H1 (cell line): Measurements from ENCODE around the gene GRIP2. TPM values are rescaled to one million over a fixed set of nuclear protein-coding genes. Genes with fewer than 3 reads are reported as not detected.

Experiments
- CEBPB ChIP-seq: IDR thresholded peaks from 2 replicates; pipeline ENCODE4 v1.6.1; 2012; ENCODE audit warnings: low read depth, low read length
- CHD7 ChIP-seq: fragments of 300-600 bp; sonication (generic); IDR thresholded peaks from 2 replicates; pipeline ENCODE4 v1.7.1; 2012; ENCODE audit warnings: low read length, moderate library complexity, mild to moderate bottlenecking, inconsistent platforms; ENCODE audit not compliant: insufficient replicate concordance
- EGR1 ChIP-seq: IDR thresholded peaks from 2 replicates; pipeline ENCODE4 v1.6.1; 2011; ENCODE audit warnings: low read depth, low read length, borderline replicate concordance
- EP300 ChIP-seq, 2 experiments: IDR thresholded peaks; 1 replicate in 1 of 2; 2 replicates in 1 of 2; pipeline ENCODE4 v1.6.1; 2011 to 2012; ENCODE audit warnings: low read depth in 2 of 2, low read length in 2 of 2, mild to moderate bottlenecking in 2 of 2, borderline replicate concordance in 1 of 2, inconsistent platforms in 1 of 2, moderate library complexity in 1 of 2
- EZH2 ChIP-seq: fragments of 200-600 bp; sonication (generic); IDR thresholded peaks from 2 replicates; pipeline ENCODE4 v1.7.1; 2012; ENCODE audit warnings: low read depth, mild to moderate bottlenecking, moderate library complexity, low read length, inconsistent platforms; ENCODE audit not compliant: severe bottlenecking
- POLR2A ChIP-seq, 2 experiments: IDR thresholded peaks; 1 replicate in 1 of 2; 2 replicates in 1 of 2; pipeline ENCODE4 v1.6.1; 2011; ENCODE audit warnings: low read depth in 2 of 2, low read length in 2 of 2, mild to moderate bottlenecking in 2 of 2; ENCODE audit errors: control extremely low read depth in 1 of 2
- SP1 ChIP-seq: IDR thresholded peaks from 2 replicates; pipeline ENCODE4 v1.6.1; 2011; ENCODE audit warnings: low read depth, low read length
- SUZ12 ChIP-seq: fragments of 200-600 bp; sonication (generic); IDR thresholded peaks from 2 replicates; pipeline ENCODE4 v1.6.1; 2012; ENCODE audit warnings: mild to moderate bottlenecking, inconsistent platforms, low read length, moderate library complexity, mixed read lengths
- polyA plus RNA-seq, 7 experiments: library from polyadenylated mRNA; depleted of rRNA in 3 of 7; stranded (reverse) in 5 of 7; unstranded in 2 of 7; fragments of >200 nt in 5 of 7; fragments of 200-250 nt in 2 of 7; gene quantifications; 1 replicate in 5 of 7; 2 replicates in 1 of 7; 4 replicates in 1 of 7; pipeline versions ENCODE4 v1.2.1 to v1.2.3, GENCODE V29; 2011 to 2013; ENCODE audit warnings: missing spikeins in 2 of 7, mixed read lengths in 2 of 7
- total RNA-seq: library from RNA; stranded (reverse); fragmentation: NEBNext Ultra II Directional; extraction: Animal tissue kit (Norgen Biotek cat#: 25700); gene quantifications from 2 replicates; pipeline ENCODE4 v1.2.1, GENCODE V29; 2021

The GRIP2 gene
- total and polyA plus RNA-seq, 2 of the 8 experiments (the other 6 are each of a cell fraction or from before 2014, with no cell fraction given), result 2.5 to 6.4 TPM

DNA sequence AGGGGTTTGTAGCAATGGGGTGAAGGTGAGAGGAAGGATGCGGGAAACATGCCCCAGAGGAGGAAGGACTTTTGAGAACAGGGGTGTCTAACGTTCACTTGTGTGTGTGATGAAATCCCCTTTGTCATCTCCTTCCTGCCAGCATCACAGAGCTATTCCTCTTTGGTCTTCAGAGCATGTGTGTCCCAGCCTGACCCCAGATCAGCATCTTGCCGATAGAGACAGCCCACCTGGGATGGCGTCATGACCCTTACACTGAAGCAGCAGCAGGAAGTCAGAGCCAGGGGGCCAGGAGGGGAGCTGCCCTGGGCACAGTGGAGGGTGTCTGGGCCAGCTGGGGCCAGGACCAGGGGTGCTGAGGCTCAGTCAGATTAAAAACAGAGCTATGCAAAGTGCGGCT is 29.9 kb upstream of the GRIP2 start (continued):
- TF ChIP-seq CHD7 (no peak), SUZ12 (no peak), SP1 (no peak), EGR1 (no peak), CEBPB (no peak), EP300 (IDR thresholded peaks at IDR 0.05; ENCODE audit: borderline replicate concordance in 1 of 2, low read depth in 2 of 2, low read length in 2 of 2) (no peak), EZH2 (no peak), POLR2A (IDR thresholded peaks at IDR 0.05; ENCODE audit: control extremely low read depth in 1 of 2, low read depth in 2 of 2, low read length in 2 of 2) (no peak)
